A673 (cell line): Measurements from ENCODE around the gene MGAT5B. TPM values are rescaled to one million over a fixed set of nuclear protein-coding genes. Genes with fewer than 3 reads are reported as not detected.

Experiments used
- BruUV-seq: library from RNA; stranded (reverse); fragments of 400-500 nt; replicated peaks from 2 replicates; lab custom pipeline; 2021; lab: Mats Ljungman, UMichigan
- CTCF ChIA-PET: fragments of 300-600 bp; sonication (Branson Sonifier 250); formaldehyde crosslinking; loops from one replicate; lab custom pipeline; 2022; ENCODE audit warnings: antibody characterized with exemption; lab: Charles Lee
- POLR2A ChIA-PET: fragments of 300-600 bp; sonication (Branson Sonifier 250); formaldehyde crosslinking; loops from one replicate; lab custom pipeline; 2022; ENCODE audit warnings: antibody characterized with exemption; ENCODE audit not compliant: low non-redundant PET; lab: Charles Lee
- DNase-seq: peaks from one replicate; pipeline ENCODE4 v3.0.0-alpha.2; 2015; ENCODE audit warnings: low spot score
- H3K27ac ChIP-seq: fragments of 200-600 bp; sonication (generic); 2 replicates; pipeline ENCODE4 v1.5.1; 2016; ENCODE audit warnings: mixed run types, low read depth, mild to moderate bottlenecking, mixed read lengths, antibody characterized with exemption, low read length; ENCODE audit not compliant: poor library complexity, severe bottlenecking
- H3K27me3 ChIP-seq: fragments of 200-600 bp; sonication (generic); replicated peaks from 2 replicates; pipeline ENCODE4 v1.6.1; 2017; ENCODE audit warnings: mixed run types, low read depth, mild to moderate bottlenecking, mixed read lengths, antibody characterized with exemption, low read length; ENCODE audit not compliant: insufficient read depth, poor library complexity
- H3K36me3 ChIP-seq: fragments of 200-600 bp; sonication (generic); 2 replicates; pipeline ENCODE4 v1.6.1; 2016; ENCODE audit warnings: mixed run types, mild to moderate bottlenecking, mixed read lengths, antibody characterized with exemption, low read length; ENCODE audit not compliant: insufficient read depth, poor library complexity, severe bottlenecking
- H3K4me1 ChIP-seq: fragments of 200-600 bp; sonication (generic); 2 replicates; pipeline ENCODE4 v1.6.1; 2017; ENCODE audit warnings: mixed run types, mild to moderate bottlenecking, mixed read lengths, antibody characterized with exemption, low read length; ENCODE audit not compliant: insufficient read depth, poor library complexity, severe bottlenecking
- H3K4me3 ChIP-seq: fragments of 200-600 bp; sonication (generic); 2 replicates; pipeline ENCODE4 v1.5.1; 2016; ENCODE audit warnings: low read depth, mixed run types, mild to moderate bottlenecking, mixed read lengths, low read length; ENCODE audit not compliant: poor library complexity, severe bottlenecking
- H3K9me3 ChIP-seq: fragments of 200-600 bp; sonication (generic); 2 replicates; pipeline ENCODE4 v1.6.1; 2016; ENCODE audit warnings: mixed run types, low read depth, mild to moderate bottlenecking, mixed read lengths, antibody characterized with exemption, low read length; ENCODE audit not compliant: poor library complexity, severe bottlenecking
- EZH2 ChIP-seq: fragments of 200-600 bp; sonication (generic); IDR thresholded peaks from 2 replicates; pipeline ENCODE4 v1.6.1; 2017; ENCODE audit warnings: borderline replicate concordance, low read depth, mild to moderate bottlenecking, mixed read lengths, antibody characterized with exemption, low read length; ENCODE audit not compliant: poor library complexity, severe bottlenecking
- intact Hi-C: fragments of 100-400 bp; cut with micrococcal nuclease; formaldehyde crosslinking; loops from one replicate; pipeline ENCODE4 v1.10.0; 2022; ENCODE audit not compliant: unreplicated experiment
- total RNA-seq: library from RNA; stranded (reverse); gene quantifications from 2 replicates; pipeline ENCODE4 v1.2.3, GENCODE V29; 2021
- TF ChIP-seq, protein P1 (sequence below): fragments of 300-800, 200-600 bp; sonication (generic); conservative IDR thresholded peaks from 2 replicates; pipeline ENCODE4 v1.5.1; 2017; ENCODE audit warnings: low read depth, mild to moderate bottlenecking, antibody characterized with exemption, low read length, moderate library complexity, mixed read lengths

The MGAT5B gene
- total RNA-seq, 1 experiment from 2014 or later: 1.1 TPM

DNA sequence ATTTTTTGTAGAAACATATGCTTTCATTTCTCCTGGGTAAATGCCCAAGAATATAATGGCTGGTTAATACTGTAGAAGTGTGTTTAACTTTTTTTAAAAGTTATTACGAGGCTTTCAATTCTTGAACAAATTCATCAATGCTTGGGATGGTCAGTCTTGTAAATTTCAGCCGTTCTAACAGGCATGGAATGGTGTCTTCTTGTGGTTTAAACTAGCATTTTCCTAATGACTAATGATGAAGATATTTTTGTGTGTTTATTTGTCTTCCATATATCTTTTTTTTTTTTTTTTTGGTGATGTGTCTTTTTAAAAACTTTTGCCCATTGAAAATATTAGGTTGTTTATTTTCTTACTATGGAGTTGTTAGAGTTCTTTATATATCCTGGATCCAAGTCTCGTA is 67.1 kb downstream of the MGAT5B start:
- no TSS peak for BruUV-seq
- H3K36me3 ChIP-seq: no peaks in the 10 kb centered on the region
- DNase-seq: no peak
- H3K9me3 ChIP-seq: no peaks in the 10 kb centered on the region
- intact Hi-C loops: no loop called here
- no peaks in the 10 kb centered on the region for H3K27me3 ChIP-seq
- POLR2A ChIA-PET: no interaction called here
- CTCF ChIA-PET: no interaction called here
- no peak overlapping the region for H3K27ac ChIP-seq
- TF ChIP-seq, protein P1, sequence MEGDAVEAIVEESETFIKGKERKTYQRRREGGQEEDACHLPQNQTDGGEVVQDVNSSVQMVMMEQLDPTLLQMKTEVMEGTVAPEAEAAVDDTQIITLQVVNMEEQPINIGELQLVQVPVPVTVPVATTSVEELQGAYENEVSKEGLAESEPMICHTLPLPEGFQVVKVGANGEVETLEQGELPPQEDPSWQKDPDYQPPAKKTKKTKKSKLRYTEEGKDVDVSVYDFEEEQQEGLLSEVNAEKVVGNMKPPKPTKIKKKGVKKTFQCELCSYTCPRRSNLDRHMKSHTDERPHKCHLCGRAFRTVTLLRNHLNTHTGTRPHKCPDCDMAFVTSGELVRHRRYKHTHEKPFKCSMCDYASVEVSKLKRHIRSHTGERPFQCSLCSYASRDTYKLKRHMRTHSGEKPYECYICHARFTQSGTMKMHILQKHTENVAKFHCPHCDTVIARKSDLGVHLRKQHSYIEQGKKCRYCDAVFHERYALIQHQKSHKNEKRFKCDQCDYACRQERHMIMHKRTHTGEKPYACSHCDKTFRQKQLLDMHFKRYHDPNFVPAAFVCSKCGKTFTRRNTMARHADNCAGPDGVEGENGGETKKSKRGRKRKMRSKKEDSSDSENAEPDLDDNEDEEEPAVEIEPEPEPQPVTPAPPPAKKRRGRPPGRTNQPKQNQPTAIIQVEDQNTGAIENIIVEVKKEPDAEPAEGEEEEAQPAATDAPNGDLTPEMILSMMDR: no peak
- TF ChIP-seq EZH2: no peak
- H3K4me3 ChIP-seq: no peak overlapping the region
- no peaks in the 10 kb centered on the region for H3K4me1 ChIP-seq

- no peaks in the 10 kb centered on the region for H3K27me3 ChIP-seq
- TF ChIP-seq, protein P1: no peak
- no peak for TF ChIP-seq EZH2
- no TSS peak for BruUV-seq
- intact Hi-C loops: no loop called here
- no peak overlapping the region for H3K4me3 ChIP-seq
- H3K27ac ChIP-seq: no peak overlapping the region
- no peak for DNase-seq
- H3K36me3 ChIP-seq: no peaks in the 10 kb centered on the region
- ChIA-PET CTCF (no interaction called here), POLR2A (no interaction called here)
- H3K4me1 ChIP-seq: no peaks in the 10 kb centered on the region
- H3K9me3 ChIP-seq: no peaks in the 10 kb centered on the region
Measured at GRCh38 chr17:76937238-76937637, 69.0 kb downstream of the MGAT5B start.

- H3K4me1 ChIP-seq: no peaks in the 10 kb centered on the region
- H3K27me3 ChIP-seq: no peaks in the 10 kb centered on the region
- no peak overlapping the region for H3K27ac ChIP-seq
- no peaks in the 10 kb centered on the region for H3K9me3 ChIP-seq
- no peak overlapping the region for H3K4me3 ChIP-seq
- TF ChIP-seq EZH2: no peak
- TF ChIP-seq, protein P1: no peak
- H3K36me3 ChIP-seq: no peaks in the 10 kb centered on the region
- ChIA-PET CTCF (no interaction called here), POLR2A (no interaction called here)
- BruUV-seq: no TSS peak
- intact Hi-C loops: no loop called here
- DNase-seq: no peak
Measured at GRCh38 chr17:76938009-76938408, 69.8 kb downstream of the MGAT5B start.
